DMS53 treated with DMSO at 0.1 percent for 48 hours (cell line): ENCODE data around the gene RFT1.

ENCODE experiments used
- DNase-seq: peaks from one replicate; lab custom pipeline; 2025; ENCODE audit not compliant: unreplicated experiment; lab: John Stamatoyannopoulos, UW

Gene RFT1

GRCh38 chr3:53130179-53131061 is at the start of gene RFT1:
Gene RFT1, minus strand, starts transcription at chr3:53130435. Its CDS starts 35 bp downstream, at chr3:53130400.
- DNase-seq, result peak; percentile 68

GRCh38 chr3:53179580-53179979 is 49.3 kb upstream of the RFT1 start:
- DNase-seq, result no peak

DNA sequence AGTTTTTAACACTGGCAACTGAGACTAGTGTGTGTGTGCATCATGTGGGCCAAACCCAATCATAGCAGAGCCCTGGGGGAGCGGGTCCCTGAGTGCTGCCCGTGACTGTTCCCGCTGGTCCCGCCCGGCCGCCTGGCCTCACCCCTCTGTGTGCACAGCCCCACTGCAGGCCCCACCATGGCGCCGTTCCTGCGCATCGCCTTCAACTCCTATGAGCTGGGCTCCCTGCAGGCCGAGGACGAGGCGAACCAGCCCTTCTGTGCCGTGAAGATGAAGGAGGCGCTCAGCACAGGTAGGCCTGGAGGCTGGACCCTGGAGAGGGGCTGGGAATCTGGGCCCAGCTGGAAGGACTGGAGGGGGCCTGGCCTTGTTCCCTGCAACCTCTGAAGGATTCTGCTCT is 48.0 kb upstream of the RFT1 start:
- DNase-seq, result no peak

DNA sequence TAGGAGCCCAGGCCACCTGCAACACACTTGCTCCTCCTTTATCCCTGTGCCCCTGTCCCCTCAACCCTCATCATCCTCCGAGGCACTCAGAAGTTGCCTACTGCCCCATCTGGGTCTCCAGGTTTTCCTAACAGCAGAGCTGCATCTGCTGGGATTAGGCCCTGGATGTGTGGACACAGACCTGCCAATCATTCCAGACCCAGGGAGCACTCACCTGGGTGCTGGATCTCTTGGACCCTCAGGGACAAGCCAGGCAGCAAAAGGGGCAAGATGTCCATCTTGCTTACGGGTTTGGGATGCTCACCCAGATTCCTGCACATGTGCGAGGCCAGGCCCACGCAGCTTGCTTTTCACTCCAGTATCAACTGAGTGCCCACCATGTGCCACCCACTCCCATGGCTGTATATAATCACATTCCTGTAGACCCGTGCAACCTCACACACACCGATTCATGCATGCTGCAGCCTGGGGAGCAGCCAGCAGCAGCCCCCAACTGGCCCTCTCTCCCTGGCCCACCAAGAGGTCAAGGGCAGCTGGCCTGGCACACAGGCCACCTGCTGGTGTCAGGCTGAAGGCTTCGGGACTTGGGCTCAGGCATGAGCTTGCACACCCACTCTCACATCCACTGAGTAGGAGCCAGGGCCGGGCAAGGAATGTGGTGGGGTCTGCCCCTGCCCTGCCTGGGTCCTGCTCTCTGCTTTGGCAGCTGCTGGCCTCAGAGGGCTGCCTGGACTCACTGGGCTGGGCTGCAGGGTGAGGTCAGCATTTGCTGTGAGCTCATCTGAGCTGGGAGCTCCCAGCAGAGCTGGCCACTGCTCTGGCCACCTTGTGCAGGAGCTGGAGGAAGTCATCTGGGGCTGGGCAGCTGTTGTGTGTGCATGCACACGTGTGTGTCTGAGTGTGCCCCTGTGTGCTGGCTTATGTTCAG is 45.6 kb upstream of the RFT1 start:
- DNase-seq, result no peak

DNA sequence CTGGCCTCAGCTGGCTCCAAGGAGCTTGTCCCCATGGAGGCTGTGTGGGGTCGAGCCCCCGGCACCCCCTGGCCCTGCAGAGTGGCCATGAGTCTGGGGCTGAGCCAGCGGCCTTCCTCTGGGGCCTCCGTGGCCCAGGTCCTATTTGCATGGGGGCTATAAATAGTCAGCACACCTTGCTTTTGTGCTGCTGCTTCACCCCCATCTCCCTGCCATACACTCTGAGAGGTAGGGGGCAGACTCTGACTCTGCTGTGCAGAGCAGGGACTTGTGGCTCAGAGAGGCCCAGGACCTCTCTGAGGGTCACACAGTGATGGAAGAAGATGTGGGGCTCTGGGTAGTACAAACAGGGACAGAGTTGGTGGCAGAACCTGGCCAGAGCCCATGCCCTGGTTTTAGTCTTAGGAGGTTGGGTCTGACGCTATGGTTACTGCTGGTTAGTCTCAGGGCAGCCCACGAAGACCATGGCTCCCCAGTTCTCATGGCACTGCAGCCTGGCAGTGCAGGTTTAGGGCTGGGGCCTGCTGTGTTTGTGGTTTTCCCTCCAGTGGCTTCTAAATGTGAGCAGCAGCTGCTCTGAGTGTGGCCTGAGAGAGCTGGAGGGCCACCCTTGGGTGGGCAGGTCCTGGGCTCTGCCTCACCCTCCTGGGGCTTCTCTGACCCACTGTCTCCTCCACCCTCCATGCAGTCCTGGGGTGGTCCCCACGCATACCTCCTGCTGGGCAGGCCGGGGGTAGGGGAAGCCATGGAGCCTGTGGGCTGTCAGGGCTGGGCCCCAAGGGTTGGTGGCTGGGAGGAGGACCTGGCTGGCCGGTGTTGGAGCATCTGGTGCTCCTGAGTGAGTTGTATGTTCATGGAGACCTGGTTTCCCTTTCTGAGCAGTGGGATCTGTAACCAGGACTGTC is 44.4 kb upstream of the RFT1 start:
- no peak for DNase-seq

GRCh38 chr3:53173107-53173506 is 42.9 kb upstream of the RFT1 start:
- no peak for DNase-seq

GRCh38 chr3:53171827-53172505 is 41.7 kb upstream of the RFT1 start:
- DNase-seq, result no peak

GRCh38 chr3:53171064-53171418 is 40.8 kb upstream of the RFT1 start:
- no peak for DNase-seq

DNA sequence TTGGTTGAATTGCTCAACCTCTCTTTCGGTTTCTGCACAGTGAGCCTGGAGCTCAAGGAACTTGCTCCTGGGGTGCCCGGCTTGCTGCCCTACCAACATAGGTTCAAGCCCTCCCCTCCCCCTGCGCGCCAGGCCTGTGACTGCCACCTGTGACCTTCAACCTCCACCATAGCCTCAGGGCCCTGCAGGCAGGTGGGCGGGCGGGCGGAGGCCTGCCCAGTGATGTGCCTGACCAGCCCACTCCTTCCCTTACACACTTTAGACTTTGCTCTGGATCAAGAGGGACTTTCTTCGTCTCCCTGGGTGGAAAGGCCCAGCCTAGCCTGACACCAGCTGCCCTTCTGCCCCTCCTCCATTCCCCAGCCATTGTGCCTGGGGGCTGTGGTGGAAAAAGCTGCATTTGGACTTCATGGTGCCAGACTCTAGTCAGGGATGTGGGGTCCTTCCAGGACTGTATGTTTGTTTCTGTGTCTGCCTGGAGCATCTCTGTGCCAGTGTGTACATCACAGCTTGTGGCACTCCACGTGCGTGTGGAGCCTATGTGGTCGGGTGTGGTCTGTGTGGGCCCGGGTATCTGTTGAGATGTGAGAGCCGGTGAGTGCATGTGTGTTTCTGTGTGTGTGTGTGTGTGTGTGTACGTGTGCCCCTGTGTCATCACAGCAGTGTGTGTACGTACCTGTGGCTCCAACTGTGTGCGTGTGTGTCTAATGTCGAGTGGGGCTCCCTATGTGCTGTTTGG is 40.3 kb upstream of the RFT1 start:
- DNase-seq, result no peak

DNA sequence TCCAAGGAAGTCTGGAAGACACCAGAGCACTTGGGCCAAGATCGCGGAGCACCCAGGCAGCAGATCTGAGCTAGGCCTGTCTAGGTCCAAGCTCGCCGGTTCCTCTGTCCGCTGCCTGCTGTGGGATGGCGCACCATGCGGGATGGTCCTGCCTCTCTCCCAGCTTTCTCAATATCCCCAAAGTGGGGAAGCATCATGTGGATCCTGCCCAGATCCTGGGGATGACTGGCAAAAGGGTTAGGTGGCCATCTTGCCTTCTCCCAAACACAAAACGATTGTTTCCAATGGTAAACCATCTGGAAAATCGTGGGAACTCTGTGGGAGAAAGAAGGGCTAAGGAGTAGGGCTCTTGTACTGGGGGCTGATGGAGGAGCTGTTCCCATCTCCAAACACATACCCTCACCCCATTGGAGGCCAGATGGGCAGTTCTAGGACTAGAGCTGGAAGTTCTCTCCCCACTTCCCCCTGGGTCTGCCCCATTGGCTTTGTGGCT is 39.6 kb upstream of the RFT1 start:
- DNase-seq, result no peak

DNA sequence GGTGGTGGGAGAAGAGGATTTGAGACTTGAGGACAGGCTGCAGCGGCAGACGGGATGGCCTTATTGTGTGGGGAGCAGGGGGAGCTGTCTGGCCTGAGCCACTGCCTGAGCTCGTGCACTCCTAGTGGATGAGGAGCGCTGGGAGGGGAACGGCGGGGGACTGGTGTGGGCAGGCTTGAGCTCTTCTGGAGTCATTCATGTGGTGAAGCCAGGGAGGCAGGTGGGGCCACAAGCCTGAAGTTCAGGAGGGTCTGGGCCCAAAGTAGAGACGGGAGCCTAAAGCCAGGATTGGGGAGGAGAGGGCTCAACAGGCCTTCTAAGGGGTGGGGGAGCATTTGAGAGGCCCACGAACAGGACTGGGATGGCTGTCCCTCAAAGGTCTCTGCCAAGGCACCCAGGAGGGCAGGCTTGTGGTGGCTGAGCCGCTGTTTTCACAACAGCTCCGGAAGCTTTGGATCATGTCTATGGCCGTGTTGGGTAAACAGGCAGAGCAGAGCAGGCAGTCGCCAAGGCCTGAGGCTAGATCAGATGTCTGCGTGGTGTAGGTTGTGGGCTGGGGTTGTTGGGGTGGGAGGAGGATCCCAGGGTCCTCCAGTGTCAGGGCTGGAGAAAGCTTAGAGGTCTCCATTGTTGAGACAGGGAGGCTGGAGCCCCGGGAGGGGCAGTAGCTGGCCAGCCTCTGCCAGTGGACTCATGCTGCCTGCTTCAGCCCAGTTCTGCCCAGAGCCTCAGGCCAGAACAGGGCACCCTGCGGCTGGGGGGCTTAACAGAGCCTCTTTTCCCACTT is 39.0 kb upstream of the RFT1 start:
- DNase-seq, result no peak

DNA sequence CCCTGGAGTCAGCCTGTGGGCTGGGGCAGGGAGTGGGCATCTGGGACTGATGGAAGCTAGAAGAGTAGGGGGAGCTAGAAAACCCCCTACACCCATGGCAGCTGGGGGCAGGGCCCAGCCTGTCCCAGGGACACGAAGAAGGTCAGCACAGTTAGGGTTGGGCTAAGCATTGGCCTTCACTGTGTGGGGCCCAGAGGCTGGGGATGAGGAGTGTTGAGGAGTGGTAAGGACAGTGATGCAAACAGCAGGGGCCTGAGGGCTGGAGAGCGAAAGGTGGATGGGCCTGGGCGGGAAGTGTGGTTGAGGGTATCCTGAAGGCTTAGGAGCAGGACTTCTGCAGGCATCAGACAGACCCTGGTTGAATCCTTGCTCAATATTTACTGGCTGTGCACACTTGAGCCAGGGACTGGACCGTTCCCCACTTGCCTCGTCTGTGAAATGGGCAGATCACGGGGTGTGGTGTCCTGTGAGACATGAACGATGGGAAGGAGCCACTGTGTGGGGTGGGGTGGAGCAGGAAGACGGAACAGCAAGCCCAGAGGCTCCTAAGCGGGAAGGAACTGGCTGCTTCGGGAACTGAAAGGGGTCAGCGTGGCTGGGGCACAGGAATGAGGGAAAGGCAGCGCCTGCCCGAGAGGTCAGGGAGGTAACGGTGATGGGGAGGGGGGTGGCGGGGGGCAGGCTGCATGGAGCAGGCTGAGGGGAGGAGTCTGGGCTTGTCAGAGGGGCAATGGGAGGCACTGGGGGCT is 38.1 kb upstream of the RFT1 start:
- no peak for DNase-seq

DNA sequence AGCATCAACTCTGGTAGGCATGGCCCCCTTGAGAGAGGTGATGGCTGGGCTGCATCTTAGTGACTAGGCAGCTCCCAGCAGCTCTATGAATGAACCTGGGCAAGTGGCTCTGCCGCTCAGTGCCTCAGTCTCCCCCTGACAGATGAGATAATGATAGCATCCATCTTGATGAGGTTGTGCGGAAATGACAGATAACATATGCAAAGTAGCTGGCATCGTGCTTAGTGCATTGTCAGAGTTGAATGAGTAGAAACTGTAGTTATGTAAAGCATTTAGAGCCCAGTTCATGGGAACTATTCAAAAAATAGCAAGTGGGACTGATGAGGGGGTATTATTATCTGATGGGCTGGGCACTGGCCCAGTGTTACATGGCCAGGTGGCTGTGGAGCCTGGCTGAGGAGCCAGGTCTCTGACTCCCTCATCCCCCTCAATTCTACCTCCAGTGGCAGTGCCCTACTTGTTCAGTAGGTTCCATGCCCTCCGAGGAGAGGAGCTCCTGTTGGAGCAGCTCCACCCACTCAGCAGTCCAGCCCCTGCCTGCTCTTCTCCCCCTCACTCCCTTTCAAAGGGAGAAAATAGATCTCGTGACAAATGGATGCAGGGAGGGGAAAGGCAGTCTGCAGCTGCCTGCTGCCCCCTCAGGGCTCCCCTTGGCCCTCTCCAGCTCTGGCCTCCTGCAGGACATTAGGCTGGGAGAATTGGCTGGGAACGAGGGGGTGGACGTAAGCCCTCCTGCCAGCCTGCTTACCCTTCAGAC is 37.4 kb upstream of the RFT1 start:
- no peak for DNase-seq

GRCh38 chr3:53166781-53167291 is 36.6 kb upstream of the RFT1 start:
- DNase-seq, result no peak

DNA sequence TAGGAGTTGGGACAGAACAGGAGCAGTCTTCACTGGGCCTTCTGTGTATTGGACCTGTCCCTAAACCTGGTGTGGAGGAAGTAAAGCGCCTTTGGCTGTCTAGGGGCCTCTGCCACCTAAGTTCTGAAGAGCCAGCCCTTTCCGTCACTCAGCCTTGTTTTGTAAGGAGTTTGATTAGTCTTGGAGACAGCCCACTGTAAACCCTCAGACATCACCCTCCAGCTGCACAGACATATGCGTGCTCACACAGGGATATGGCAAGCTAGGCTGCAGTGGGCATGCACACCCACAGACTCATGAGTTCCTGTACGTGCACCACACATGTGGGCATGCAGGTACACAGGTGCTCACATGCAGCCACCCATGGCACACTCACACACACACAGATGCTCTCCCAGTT is 36.0 kb upstream of the RFT1 start:
- no peak for DNase-seq

- DNase-seq, result no peak
Observed at GRCh38 chr3:53164911-53165310, 34.7 kb upstream of the RFT1 start.
